ENCODE measurements around the gene LDB3. TPM values are rescaled to one million over a fixed set of nuclear protein-coding genes. Genes with fewer than 3 reads are reported as not detected.
"Not testable (repeated sequence)": the region's sequence is repeated elsewhere in the genome, so short reads cannot be mapped to it uniquely, and the experiment has no call there.

LDB3 gene
- total RNA-seq, 1 experiment from 2014 or later: 0.03 TPM

DNA sequence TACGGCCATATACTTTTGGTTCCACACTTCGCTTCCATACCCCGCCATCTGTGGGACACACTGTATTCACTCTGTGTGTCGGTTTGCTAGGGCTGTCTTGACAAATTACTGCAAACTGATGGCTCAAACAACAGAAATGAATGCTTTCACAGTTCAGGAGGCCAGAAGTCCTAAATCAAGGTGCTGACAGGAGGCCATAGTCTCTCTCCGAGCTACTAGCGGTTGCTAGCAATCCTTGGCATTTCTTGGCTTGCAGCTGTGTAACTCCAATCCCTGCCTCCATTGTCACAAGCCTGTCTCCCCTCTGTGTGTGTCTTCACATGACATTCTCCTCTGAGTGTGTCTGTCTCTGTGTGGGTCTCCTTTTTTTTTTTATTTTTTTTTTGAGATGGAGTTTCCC lies 59.2 kb downstream of the LDB3 start:
- Histone ChIP-seq H3K27me3 (ENCODE audit: control insufficient read depth, insufficient read depth, low read length) (no peaks in the 10 kb centered on the region), H3K36me3 (replicated peaks; ENCODE audit: control insufficient read depth, insufficient read depth, low read length) (no peaks in the 10 kb centered on the region), H3K4me3 (ENCODE audit: insufficient read depth, low read depth, low read length) (no peak overlapping the region)
- no peak for DNase-seq

GRCh38 chr10:86728056-86728455 lies 59.7 kb downstream of the LDB3 start:
- DNase-seq: no peak
- no peaks in the 10 kb centered on the region for H3K36me3 ChIP-seq (replicated peaks; ENCODE audit: control insufficient read depth, insufficient read depth, low read length)
- no peaks in the 10 kb centered on the region for H3K27me3 ChIP-seq (ENCODE audit: control insufficient read depth, insufficient read depth, low read length)
- H3K4me3 ChIP-seq (ENCODE audit: insufficient read depth, low read depth, low read length): no peak overlapping the region

DNA sequence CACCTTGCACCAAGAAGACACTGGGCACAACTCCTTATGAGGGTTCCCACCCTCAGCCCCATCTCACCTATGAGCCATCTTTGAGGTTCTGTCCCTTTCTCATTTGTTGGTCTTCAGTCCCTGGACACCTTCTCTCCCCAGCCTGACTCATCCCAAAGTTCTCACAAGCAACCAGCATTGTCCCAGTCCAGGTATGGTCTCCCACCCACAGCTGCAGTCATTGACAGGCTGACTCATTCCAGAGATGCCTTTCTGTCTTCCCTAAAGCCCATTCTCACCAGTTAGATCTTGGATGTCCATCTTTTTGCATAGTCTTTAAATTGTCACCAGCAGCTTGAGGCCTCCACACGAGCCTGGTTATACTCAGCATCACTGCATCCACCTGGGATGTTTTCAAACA lies 61.4 kb downstream of the LDB3 start:
- H3K4me3 ChIP-seq (ENCODE audit: insufficient read depth, low read depth, low read length): no peak overlapping the region
- no peaks in the 10 kb centered on the region for H3K27me3 ChIP-seq (ENCODE audit: control insufficient read depth, insufficient read depth, low read length)
- no peak for DNase-seq
- H3K36me3 ChIP-seq (replicated peaks; ENCODE audit: control insufficient read depth, insufficient read depth, low read length): no peaks in the 10 kb centered on the region

- no peak overlapping the region for H3K4me3 ChIP-seq (ENCODE audit: insufficient read depth, low read depth, low read length)
- H3K36me3 ChIP-seq (replicated peaks; ENCODE audit: control insufficient read depth, insufficient read depth, low read length): no peaks in the 10 kb centered on the region
Observed at GRCh38 chr10:86730227-86730626, 61.9 kb downstream of the LDB3 start.

DNA sequence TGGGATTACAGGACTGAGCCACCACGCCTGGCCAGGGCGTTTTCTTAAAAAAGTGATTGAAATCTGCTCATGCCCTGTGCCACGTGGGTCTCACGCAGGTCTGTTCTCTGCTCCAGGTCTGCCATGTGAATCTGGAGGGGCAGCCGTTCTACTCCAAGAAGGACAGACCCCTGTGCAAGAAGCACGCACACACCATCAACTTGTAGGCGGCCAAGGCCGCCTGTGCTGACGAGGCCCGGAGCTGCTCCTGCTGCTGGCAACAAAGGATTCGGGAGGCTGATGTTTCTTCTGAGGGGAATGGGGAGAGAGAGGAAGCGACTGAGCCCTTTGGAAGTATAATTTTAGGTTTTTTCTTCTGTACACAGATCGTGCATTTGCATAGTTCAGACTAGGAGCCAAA lies 64.5 kb downstream of the LDB3 start:
- H3K36me3 ChIP-seq (replicated peaks; ENCODE audit: control insufficient read depth, insufficient read depth, low read length): no peaks in the 10 kb centered on the region
- DNase-seq: no peak
- no peak overlapping the region for H3K4me3 ChIP-seq (ENCODE audit: insufficient read depth, low read depth, low read length)
- H3K27me3 ChIP-seq (ENCODE audit: control insufficient read depth, insufficient read depth, low read length): no peaks in the 10 kb centered on the region

More at GRCh38 chr10:86730227-86730626, 61.9 kb downstream of the LDB3 start:
- DNase-seq: no peak
- no peaks in the 10 kb centered on the region for H3K27me3 ChIP-seq (ENCODE audit: control insufficient read depth, insufficient read depth, low read length)

DNA sequence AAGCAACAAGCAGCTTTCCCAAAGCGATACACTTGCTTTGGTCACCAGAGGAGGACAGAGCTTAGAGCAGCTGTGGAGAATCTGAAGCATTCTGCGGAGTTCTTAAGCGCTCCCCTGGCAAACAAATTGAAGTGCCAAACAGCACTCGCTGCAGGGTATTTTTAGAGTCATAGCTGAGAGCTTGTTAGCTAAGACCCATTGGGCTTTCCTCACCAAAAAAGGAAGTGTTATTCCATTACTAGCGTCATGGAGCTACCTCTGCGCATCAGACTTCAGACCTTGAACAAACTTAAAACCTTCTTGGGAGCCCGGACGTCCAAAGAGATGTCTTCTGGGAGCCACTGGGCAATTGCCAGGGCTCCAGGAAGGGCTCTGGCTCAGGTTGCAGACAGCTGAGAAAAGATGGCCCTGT lies 65.0 kb downstream of the LDB3 start:
- H3K27me3 ChIP-seq (ENCODE audit: control insufficient read depth, insufficient read depth, low read length): no peaks in the 10 kb centered on the region
- H3K4me3 ChIP-seq (ENCODE audit: insufficient read depth, low read depth, low read length): no peak overlapping the region
- no peak for DNase-seq
- no peaks in the 10 kb centered on the region for H3K36me3 ChIP-seq (replicated peaks; ENCODE audit: control insufficient read depth, insufficient read depth, low read length)

DNA sequence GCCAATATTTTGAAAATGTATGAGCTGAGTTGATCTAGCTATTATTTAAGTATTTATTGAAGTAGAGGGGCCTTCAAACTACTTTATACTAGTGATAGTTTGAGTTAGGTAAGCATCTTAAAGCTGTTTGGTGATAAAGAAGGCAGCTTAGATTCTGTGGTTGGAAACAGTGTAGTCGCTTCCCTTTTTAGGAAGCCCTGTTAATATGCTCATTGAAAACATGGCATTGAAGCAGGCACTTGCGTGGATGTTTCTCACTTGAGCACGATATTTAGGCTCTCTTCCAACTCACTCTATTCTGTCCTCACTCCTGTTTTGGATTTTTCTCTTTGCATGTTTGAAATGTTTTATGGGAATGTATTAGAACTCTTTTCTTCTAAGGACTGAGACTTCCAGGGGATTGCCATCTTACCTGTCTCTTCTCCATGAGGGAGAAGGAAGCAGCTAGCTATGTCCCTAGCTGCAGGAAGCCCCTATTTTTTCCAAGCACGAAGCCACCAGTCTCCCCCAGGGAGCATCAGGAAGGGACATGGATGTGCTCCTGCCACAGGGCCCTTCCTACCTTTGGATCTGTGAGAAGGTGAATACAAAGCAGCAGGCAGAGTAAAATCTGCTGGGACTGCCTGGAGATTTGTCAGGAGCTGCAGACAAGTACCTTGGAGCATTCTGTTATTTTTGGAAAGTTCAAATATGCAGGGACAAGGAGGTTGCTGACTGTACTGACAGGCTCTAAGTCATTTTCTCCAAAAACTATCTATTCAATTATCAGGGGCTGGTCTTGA lies 66.1 kb downstream of the LDB3 start:
- no peak for DNase-seq
- Histone ChIP-seq H3K4me3 (ENCODE audit: insufficient read depth, low read depth, low read length) (no peak overlapping the region), H3K27me3 (ENCODE audit: control insufficient read depth, insufficient read depth, low read length) (no peaks in the 10 kb centered on the region), H3K36me3 (replicated peaks; ENCODE audit: control insufficient read depth, insufficient read depth, low read length) (no peaks in the 10 kb centered on the region)

GRCh38 chr10:86735278-86735677 lies 67.0 kb downstream of the LDB3 start:
- DNase-seq; H3K27me3 ChIP-seq (ENCODE audit: control insufficient read depth, insufficient read depth, low read length); H3K36me3 ChIP-seq (replicated peaks; ENCODE audit: control insufficient read depth, insufficient read depth, low read length); H3K4me3 ChIP-seq (ENCODE audit: insufficient read depth, low read depth, low read length): not testable (repeated sequence)

DNA sequence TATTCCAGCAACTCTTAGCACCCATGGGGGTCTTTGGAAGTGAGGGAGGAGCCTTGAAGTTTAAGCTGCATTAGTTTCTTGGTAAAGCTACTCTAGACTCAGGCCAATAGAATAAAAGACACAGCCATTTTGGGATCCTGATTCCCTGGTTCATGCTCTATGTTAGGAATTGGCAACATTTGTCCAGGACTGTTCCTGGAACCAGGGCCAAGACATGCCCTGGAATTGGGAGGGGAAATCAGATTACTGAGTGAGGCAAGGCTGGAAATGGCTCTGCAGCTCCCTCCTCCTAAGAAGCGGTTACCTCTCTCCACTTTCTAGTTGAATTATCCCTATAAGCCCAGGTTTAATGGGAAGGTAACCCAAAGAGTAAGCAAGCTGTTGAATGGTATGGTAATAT lies 73.9 kb downstream of the LDB3 start:
- H3K36me3 ChIP-seq (replicated peaks; ENCODE audit: control insufficient read depth, insufficient read depth, low read length): no peaks in the 10 kb centered on the region
- no peak overlapping the region for H3K4me3 ChIP-seq (ENCODE audit: insufficient read depth, low read depth, low read length)
- H3K27me3 ChIP-seq (ENCODE audit: control insufficient read depth, insufficient read depth, low read length): no peaks in the 10 kb centered on the region
- DNase-seq: no peak

GRCh38 chr10:86744067-86744725 lies 75.9 kb downstream of the LDB3 start:
- DNase-seq: no peak
- no peaks in the 10 kb centered on the region for H3K36me3 ChIP-seq (replicated peaks; ENCODE audit: control insufficient read depth, insufficient read depth, low read length)
- H3K27me3 ChIP-seq (ENCODE audit: control insufficient read depth, insufficient read depth, low read length): no peaks in the 10 kb centered on the region
- no peak overlapping the region for H3K4me3 ChIP-seq (ENCODE audit: insufficient read depth, low read depth, low read length)

- no peak overlapping the region for H3K4me3 ChIP-seq (ENCODE audit: insufficient read depth, low read depth, low read length)
- no peaks in the 10 kb centered on the region for H3K36me3 ChIP-seq (replicated peaks; ENCODE audit: control insufficient read depth, insufficient read depth, low read length)
- no peaks in the 10 kb centered on the region for H3K27me3 ChIP-seq (ENCODE audit: control insufficient read depth, insufficient read depth, low read length)
- DNase-seq: no peak
Observed at GRCh38 chr10:86747796-86748581, 79.7 kb downstream of the LDB3 start.

- Histone ChIP-seq H3K36me3 (replicated peaks; ENCODE audit: control insufficient read depth, insufficient read depth, low read length) (no peaks in the 10 kb centered on the region), H3K4me3 (ENCODE audit: insufficient read depth, low read depth, low read length) (no peak overlapping the region), H3K27me3 (ENCODE audit: control insufficient read depth, insufficient read depth, low read length) (no peaks in the 10 kb centered on the region)
- DNase-seq: no peak
Observed at GRCh38 chr10:86749854-86750253, 81.5 kb downstream of the LDB3 start.

GRCh38 chr10:86751477-86751876 lies 83.2 kb downstream of the LDB3 start:
- Histone ChIP-seq H3K27me3 (ENCODE audit: control insufficient read depth, insufficient read depth, low read length) (no peaks in the 10 kb centered on the region), H3K36me3 (replicated peaks; ENCODE audit: control insufficient read depth, insufficient read depth, low read length) (no peaks in the 10 kb centered on the region), H3K4me3 (ENCODE audit: insufficient read depth, low read depth, low read length) (no peak overlapping the region)
- DNase-seq: no peak

DNA sequence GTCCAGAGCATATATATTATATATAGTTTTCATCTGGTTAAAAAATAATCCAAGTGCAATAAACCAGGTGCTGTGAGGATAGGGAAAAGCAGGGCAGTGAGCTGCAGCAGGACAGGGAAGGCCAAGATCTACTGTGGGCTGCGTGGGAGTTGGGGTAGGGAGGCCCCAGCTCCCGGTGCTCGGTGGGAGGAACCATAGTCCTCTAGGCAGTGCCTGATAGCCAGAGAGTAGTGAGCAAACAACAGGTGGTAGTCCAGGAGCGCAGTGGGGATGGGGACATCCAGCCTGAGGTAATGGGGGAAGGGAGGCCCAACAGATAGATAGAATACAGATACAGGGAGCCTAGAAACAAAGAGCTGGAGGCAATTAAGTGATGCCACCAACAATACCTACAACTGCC lies 84.0 kb downstream of the LDB3 start:
- Histone ChIP-seq H3K27me3 (ENCODE audit: control insufficient read depth, insufficient read depth, low read length) (no peaks in the 10 kb centered on the region), H3K4me3 (ENCODE audit: insufficient read depth, low read depth, low read length) (no peak overlapping the region), H3K36me3 (replicated peaks; ENCODE audit: control insufficient read depth, insufficient read depth, low read length) (no peaks in the 10 kb centered on the region)
- peak; percentile 39 for DNase-seq

- no peaks in the 10 kb centered on the region for H3K36me3 ChIP-seq (replicated peaks; ENCODE audit: control insufficient read depth, insufficient read depth, low read length)
- no peak for DNase-seq
- no peak overlapping the region for H3K4me3 ChIP-seq (ENCODE audit: insufficient read depth, low read depth, low read length)
- no peaks in the 10 kb centered on the region for H3K27me3 ChIP-seq (ENCODE audit: control insufficient read depth, insufficient read depth, low read length)
Observed at GRCh38 chr10:86753051-86753450, 84.7 kb downstream of the LDB3 start.

Data from H7 (cell line).